SU-DHL-6 (cell line): ENCODE measurements around the gene F2RL1.
A peak's percentile ranks its signal among the peaks of the same experiment; 100 is the strongest.
"Not testable (repeated sequence)": the region's sequence is repeated elsewhere in the genome, so short reads cannot be mapped to it uniquely, and the experiment has no call there.

Source experiments
- H2AFZ ChIP-seq: fragments of 200-600 bp; sonication (generic); 2 replicates; pipeline ENCODE4 v1.6.1; 2014; ENCODE audit warnings: low read depth, mild to moderate bottlenecking, moderate library complexity, mixed read lengths, antibody characterized with exemption, low read length; ENCODE audit not compliant: severe bottlenecking
- H3F3A ChIP-seq: fragments of 200-600 bp; shearing (Covaris generic); 2 replicates; pipeline ENCODE4 v1.6.0; 2016; ENCODE audit warnings: antibody characterized with exemption, mild to moderate bottlenecking; ENCODE audit not compliant: insufficient read depth
- H3K27ac ChIP-seq: fragments of 200-600 bp; sonication (generic); 2 replicates; pipeline ENCODE4 v1.5.1; 2016; ENCODE audit warnings: low read depth, mild to moderate bottlenecking, low read length, moderate library complexity, mixed read lengths
- H3K27me3 ChIP-seq: fragments of 200-600 bp; sonication (generic), shearing (Covaris generic); 2 replicates; pipeline ENCODE4 v1.6.0; 2014; ENCODE audit warnings: mild to moderate bottlenecking, low read length
- H3K36me3 ChIP-seq: fragments of 200-600 bp; sonication (generic); 2 replicates; pipeline ENCODE4 v1.6.1; 2014; ENCODE audit warnings: mild to moderate bottlenecking, low read length, mixed read lengths
- H3K4me2 ChIP-seq: fragments of 300-600, 200-600 bp; shearing (Covaris generic), sonication (generic); 2 replicates; pipeline ENCODE4 v1.6.0; 2014; ENCODE audit warnings: low read length, low read depth, mild to moderate bottlenecking; ENCODE audit not compliant: poor library complexity, severe bottlenecking
- H3K4me3 ChIP-seq: fragments of 200-600 bp; sonication (generic); 2 replicates; pipeline ENCODE4 v1.5.1; 2014; ENCODE audit warnings: antibody characterized with exemption, low read length, mild to moderate bottlenecking, mixed read lengths; ENCODE audit not compliant: insufficient read depth, poor library complexity, severe bottlenecking
- H3K79me2 ChIP-seq: fragments of 200-600 bp; sonication (generic); 2 replicates; pipeline ENCODE4 v1.6.1; 2014; ENCODE audit warnings: mild to moderate bottlenecking, low read length, moderate library complexity; ENCODE audit not compliant: insufficient read depth
- H3K9ac ChIP-seq: fragments of 200-600 bp; sonication (generic); 2 replicates; pipeline ENCODE4 v1.7.0; 2014; ENCODE audit warnings: mild to moderate bottlenecking, low read length
- H3K9me2 ChIP-seq: fragments of 200-600 bp; sonication (generic); replicated peaks from 2 replicates; pipeline ENCODE4 v1.6.1; 2014; ENCODE audit warnings: low read length; ENCODE audit not compliant: insufficient read depth
- H3K9me3 ChIP-seq: fragments of 200-600 bp; sonication (generic); 2 replicates; pipeline ENCODE4 v1.6.1; 2014; ENCODE audit warnings: low read length, mixed read lengths; ENCODE audit not compliant: insufficient read depth
- H4K20me1 ChIP-seq: fragments of 200-600 bp; sonication (generic); 2 replicates; pipeline ENCODE4 v1.6.1; 2014; ENCODE audit warnings: low read depth, mild to moderate bottlenecking, antibody characterized with exemption, low read length, moderate library complexity, mixed read lengths
- CTCF ChIP-seq: fragments of 200-600 bp; sonication (generic); IDR thresholded peaks from one replicate; pipeline ENCODE4 v1.5.1; 2017; ENCODE audit warnings: antibody characterized with exemption, mild to moderate bottlenecking, low read length, moderate library complexity; ENCODE audit not compliant: insufficient read depth, poor library complexity, severe bottlenecking
- EZH2phosphoT487 ChIP-seq: fragments of 200-600 bp; sonication (generic), shearing (Covaris generic); conservative IDR thresholded peaks from 2 replicates; pipeline ENCODE4 v1.6.1; 2018; ENCODE audit warnings: mild to moderate bottlenecking, antibody characterized with exemption, low read length, moderate library complexity, mixed read lengths

Gene F2RL1

DNA sequence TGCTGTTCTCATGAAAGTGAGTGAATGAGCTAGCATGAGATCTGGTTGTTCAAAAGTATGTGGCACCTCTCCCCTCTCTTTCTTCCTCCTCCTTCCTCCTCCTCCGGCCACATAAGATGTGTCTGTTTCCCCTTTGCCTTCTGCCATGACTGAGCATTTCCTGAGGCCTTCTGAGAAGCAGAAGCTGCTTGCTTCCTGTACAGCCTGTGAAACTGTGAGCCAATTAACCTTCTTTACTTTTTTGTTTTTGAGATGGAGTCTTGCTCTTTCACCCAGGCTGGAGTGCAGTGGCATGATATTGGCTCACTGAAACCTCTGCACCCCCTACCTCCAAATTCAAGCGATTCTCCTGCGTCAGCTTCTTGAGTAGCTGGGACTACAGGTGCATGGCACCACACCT lies 37.1 kb downstream of the F2RL1 start:
- Histone ChIP-seq H3K9me3 (no peaks in the 10 kb centered on the region), H2AFZ (peak overlapping the region; percentile 73), H3F3A (no peaks in the 10 kb centered on the region), H3K27me3 (no peaks in the 10 kb centered on the region), H3K9ac (no peak overlapping the region), H3K79me2 (no peaks in the 10 kb centered on the region), H4K20me1 (no peaks in the 10 kb centered on the region), H3K4me2 (no peak overlapping the region), H3K36me3 (no peaks in the 10 kb centered on the region), H3K4me3 (no peak overlapping the region), H3K9me2 (no peaks in the 10 kb centered on the region), H3K27ac (no peak overlapping the region)
- no peak for TF ChIP-seq EZH2phosphoT487

DNA sequence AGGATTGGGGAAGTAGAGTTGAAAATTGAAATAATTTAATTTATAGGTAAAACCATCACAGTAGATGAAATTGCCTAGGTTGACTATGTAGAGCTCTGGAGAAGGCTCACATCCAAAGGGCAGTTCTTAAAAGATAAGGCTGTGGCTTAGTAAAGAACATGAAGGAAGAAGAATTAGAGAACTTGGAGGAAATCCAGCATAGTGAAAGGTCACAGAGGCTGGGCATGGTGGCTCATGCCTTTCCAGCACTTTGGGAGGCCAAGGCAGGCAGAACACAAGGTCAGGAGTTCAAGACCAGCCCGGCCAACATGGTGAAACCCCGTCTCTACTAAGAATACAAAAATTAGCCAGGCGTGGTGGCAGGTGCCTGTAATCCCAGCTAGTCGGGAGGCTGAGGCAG lies 38.0 kb downstream of the F2RL1 start:
- not testable (repeated sequence) for H3K36me3 ChIP-seq, H3K79me2 ChIP-seq, H3K9ac ChIP-seq, H2AFZ ChIP-seq, H3K4me3 ChIP-seq, H4K20me1 ChIP-seq, H3K4me2 ChIP-seq, H3K9me3 ChIP-seq, H3F3A ChIP-seq, H3K9me2 ChIP-seq, H3K27ac ChIP-seq, H3K27me3 ChIP-seq

DNA sequence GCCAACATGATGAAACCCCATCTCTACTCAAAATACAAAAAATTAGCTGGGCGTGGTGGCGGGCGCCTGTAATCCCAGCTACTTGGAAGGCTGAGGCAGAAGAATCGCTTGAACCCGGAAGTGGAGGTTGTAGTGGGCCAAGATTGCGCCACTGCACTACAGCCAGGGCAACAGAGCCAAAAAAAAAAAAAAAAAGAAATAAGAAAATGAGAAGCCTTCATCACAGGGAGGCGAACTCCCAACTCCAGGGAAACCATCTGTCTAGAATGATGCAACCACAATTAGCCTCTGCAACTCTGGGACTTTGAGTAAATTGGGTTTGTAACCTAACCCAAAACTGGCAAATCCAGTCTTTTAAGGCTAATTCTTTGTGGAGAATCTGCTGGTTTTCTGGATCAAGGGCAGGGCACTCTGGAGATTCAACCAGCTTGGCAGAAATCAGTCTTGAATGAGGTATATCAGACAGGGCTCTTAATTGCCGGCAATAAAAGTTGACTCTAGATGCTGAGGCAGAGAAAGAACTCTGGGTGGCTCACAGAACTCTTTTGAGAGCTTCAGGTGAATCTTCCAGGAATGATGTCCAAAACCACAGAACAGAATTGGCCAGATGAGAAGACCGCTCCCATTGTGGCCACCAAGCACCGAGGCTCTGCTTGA lies 40.9 kb downstream of the F2RL1 start:
- H3K9ac ChIP-seq: no peak overlapping the region
- no peaks in the 10 kb centered on the region for H3K36me3 ChIP-seq
- H2AFZ ChIP-seq: no peak overlapping the region
- H3K9me2 ChIP-seq: no peaks in the 10 kb centered on the region
- H3K27me3 ChIP-seq: no peaks in the 10 kb centered on the region
- no peaks in the 10 kb centered on the region for H3K9me3 ChIP-seq
- H3K27ac ChIP-seq: no peak overlapping the region
- H3K4me3 ChIP-seq: no peak overlapping the region
- H3K4me2 ChIP-seq: no peak overlapping the region
- no peak for TF ChIP-seq CTCF
- no peak for TF ChIP-seq EZH2phosphoT487
- no peaks in the 10 kb centered on the region for H3F3A ChIP-seq
- H3K79me2 ChIP-seq: no peaks in the 10 kb centered on the region
- no peaks in the 10 kb centered on the region for H4K20me1 ChIP-seq

DNA sequence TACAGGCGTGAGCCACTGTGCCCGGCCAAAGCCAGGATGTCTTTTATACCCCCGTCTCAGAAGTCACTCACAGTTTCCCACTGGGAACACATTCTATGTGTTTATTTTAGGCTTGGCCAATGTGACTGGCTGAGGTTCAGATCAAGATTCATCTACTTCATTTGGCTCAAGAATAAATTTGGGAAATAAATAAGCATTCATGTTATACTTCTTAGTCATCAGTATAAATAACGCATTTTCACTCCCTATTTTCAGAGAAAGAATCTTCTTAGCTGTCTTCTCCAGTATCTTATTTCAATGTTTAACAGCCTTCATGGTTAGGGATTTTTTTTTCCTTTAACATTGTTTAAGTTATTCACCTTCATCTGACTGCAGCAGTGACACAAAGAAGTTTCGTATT lies 42.8 kb downstream of the F2RL1 start:
- H3K9me2 ChIP-seq: no peaks in the 10 kb centered on the region
- H3K79me2 ChIP-seq: no peaks in the 10 kb centered on the region
- no peaks in the 10 kb centered on the region for H3K9me3 ChIP-seq
- no peak overlapping the region for H3K4me3 ChIP-seq
- H2AFZ ChIP-seq: no peak overlapping the region
- TF ChIP-seq EZH2phosphoT487 (no peak), CTCF (no peak)
- H3F3A ChIP-seq: no peaks in the 10 kb centered on the region
- H3K27me3 ChIP-seq: no peaks in the 10 kb centered on the region
- no peaks in the 10 kb centered on the region for H4K20me1 ChIP-seq
- no peaks in the 10 kb centered on the region for H3K36me3 ChIP-seq
- no peak overlapping the region for H3K9ac ChIP-seq
- H3K4me2 ChIP-seq: no peak overlapping the region
- H3K27ac ChIP-seq: no peak overlapping the region
